Fibroblast of lung (primary cell): ENCODE data around the gene EPHB3. TPM values are rescaled to one million over a fixed set of nuclear protein-coding genes. Genes with fewer than 3 reads are reported as not detected.

ENCODE experiments used
- DNase-seq, 2 donors: peaks; one replicate each; pipeline versions ENCODE4 v3.0.0 to v3.0.0-alpha.2; 2010; ENCODE audit warnings: low read depth in 2 of 2
- H2AFZ ChIP-seq: 2 replicates; pipeline ENCODE4 v1.5.1; 2012; ENCODE audit warnings: low read length, control low read depth, inconsistent platforms
- H3K27ac ChIP-seq: 2 replicates; pipeline ENCODE4 v1.5.1; 2011; ENCODE audit warnings: low read length, control low read depth; ENCODE audit not compliant: insufficient read depth
- H3K27me3 ChIP-seq: 2 replicates; pipeline ENCODE4 v1.5.1; 2011; ENCODE audit warnings: mild to moderate bottlenecking, low read length; ENCODE audit not compliant: control insufficient read depth, insufficient read depth
- H3K36me3 ChIP-seq: 2 replicates; pipeline ENCODE4 v1.5.1; 2011; ENCODE audit warnings: low read length; ENCODE audit not compliant: control insufficient read depth, insufficient read depth
- H3K4me1 ChIP-seq: 2 replicates; pipeline ENCODE4 v1.5.1; 2011; ENCODE audit warnings: low read length; ENCODE audit not compliant: control insufficient read depth, insufficient read depth; ENCODE audit errors: extremely low read depth
- H3K4me2 ChIP-seq: 2 replicates; pipeline ENCODE4 v1.5.1; 2011; ENCODE audit warnings: low read length, control low read depth; ENCODE audit not compliant: insufficient read depth; ENCODE audit errors: extremely low read depth
- H3K4me3 ChIP-seq, 4 experiments: fragments of 200-600 bp in 1 of 4; sonication (generic) in 1 of 4; replicated peaks in 1 of 4; 2 replicates each; pipeline ENCODE4 v1.5.1; 2011 to 2016; ENCODE audit warnings: low read length in 4 of 4, low read depth in 3 of 4, mild to moderate bottlenecking in 3 of 4, control low read depth in 2 of 4, inconsistent platforms in 1 of 4, mixed read lengths in 1 of 4; ENCODE audit not compliant: insufficient read depth in 1 of 4; ENCODE audit errors: control extremely low read depth in 1 of 4
- H3K79me2 ChIP-seq: 2 replicates; pipeline ENCODE4 v1.5.1; 2012; ENCODE audit warnings: mild to moderate bottlenecking, low read length, inconsistent platforms; ENCODE audit not compliant: control insufficient read depth, insufficient read depth
- H3K9ac ChIP-seq: 2 replicates; pipeline ENCODE4 v1.5.1; 2011; ENCODE audit warnings: mild to moderate bottlenecking, low read length, control low read depth; ENCODE audit not compliant: insufficient read depth
- H3K9me3 ChIP-seq: 2 replicates; pipeline ENCODE4 v1.5.1; 2012; ENCODE audit warnings: low read depth, low read length; ENCODE audit not compliant: control insufficient read depth, insufficient read depth
- H4K20me1 ChIP-seq: 2 replicates; pipeline ENCODE4 v1.5.1; 2011; ENCODE audit warnings: low read length; ENCODE audit not compliant: control insufficient read depth, insufficient read depth; ENCODE audit errors: extremely low read depth
- EZH2 ChIP-seq: IDR thresholded peaks from 2 replicates; pipeline ENCODE4 v1.5.1; 2012; ENCODE audit warnings: low read length, control low read depth, mild to moderate bottlenecking; ENCODE audit errors: missing control alignments
- polyA plus RNA-seq, 2 donors: library from polyadenylated mRNA; depleted of rRNA in 1 of 2; stranded (reverse) in 1 of 2; unstranded in 1 of 2; fragments of >200 nt; gene quantifications; 2 replicates each; pipeline ENCODE4 v1.2.1, GENCODE V29; 2011 to 2012; ENCODE audit warnings: missing spikeins in 1 of 2
- total RNA-seq: library from RNA; depleted of rRNA; stranded (reverse); fragments of >200 nt; gene quantifications from 2 replicates; pipeline ENCODE4 v1.2.1, GENCODE V29; 2014
- TF ChIP-seq, protein P1 (sequence below), 2 donors: IDR thresholded peaks in 1 of 2; conservative IDR thresholded peaks in 1 of 2; 1 replicate in 1 of 2; 2 replicates in 1 of 2; pipeline ENCODE4 v1.5.1; 2011 to 2012; ENCODE audit warnings: low read length in 2 of 2, control low read depth in 1 of 2, inconsistent platforms in 1 of 2, low read depth in 1 of 2, mild to moderate bottlenecking in 1 of 2

The EPHB3 gene
- total and polyA plus RNA-seq, 2 donors (not counting 1 experiment from before 2014, with no cell fraction given) = 1.6 to 7.6 TPM

DNA sequence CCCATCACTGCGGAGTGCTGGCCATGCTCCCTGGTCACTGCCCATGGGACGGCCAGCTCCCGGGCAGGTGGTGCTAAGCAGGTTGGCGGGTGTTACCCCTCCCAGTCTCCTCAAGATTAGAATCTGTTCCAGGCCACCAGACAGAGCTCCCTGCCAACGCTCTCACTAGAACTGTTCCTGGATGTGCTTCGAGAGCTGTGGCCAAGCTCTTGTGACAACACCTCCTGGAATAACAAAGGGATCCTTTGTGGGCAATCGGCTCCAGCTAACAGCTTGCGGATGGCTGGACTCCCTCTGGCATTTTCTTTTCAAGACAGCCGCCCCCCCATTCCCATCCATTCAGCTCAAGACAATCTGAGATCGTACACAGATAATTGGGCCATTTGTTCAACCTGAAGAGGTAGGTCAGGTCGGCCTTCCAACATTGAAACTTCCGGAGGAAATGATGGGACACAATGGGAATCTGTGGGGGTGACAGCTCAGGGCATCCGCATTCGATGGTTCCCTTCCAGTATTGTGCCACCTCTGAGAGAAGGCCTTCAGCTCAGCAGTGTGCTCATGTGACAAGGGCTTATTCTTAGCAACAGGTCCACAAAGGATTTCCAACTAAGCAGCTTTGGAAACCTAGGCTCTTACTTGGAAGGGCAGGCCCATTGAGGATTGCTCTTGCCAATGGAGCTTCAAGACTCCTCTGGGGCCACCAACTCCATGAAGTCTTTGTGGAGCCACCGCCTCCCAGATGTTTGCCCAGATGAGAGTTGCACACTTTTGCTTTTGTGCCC is 11.6 kb upstream of the EPHB3 start:
- peaks cover 17% of the 10 kb centered on the region for H3K27me3 ChIP-seq
- DNase-seq = no peak
- peak; percentile 30 for TF ChIP-seq EZH2
- TF ChIP-seq, protein P1, sequence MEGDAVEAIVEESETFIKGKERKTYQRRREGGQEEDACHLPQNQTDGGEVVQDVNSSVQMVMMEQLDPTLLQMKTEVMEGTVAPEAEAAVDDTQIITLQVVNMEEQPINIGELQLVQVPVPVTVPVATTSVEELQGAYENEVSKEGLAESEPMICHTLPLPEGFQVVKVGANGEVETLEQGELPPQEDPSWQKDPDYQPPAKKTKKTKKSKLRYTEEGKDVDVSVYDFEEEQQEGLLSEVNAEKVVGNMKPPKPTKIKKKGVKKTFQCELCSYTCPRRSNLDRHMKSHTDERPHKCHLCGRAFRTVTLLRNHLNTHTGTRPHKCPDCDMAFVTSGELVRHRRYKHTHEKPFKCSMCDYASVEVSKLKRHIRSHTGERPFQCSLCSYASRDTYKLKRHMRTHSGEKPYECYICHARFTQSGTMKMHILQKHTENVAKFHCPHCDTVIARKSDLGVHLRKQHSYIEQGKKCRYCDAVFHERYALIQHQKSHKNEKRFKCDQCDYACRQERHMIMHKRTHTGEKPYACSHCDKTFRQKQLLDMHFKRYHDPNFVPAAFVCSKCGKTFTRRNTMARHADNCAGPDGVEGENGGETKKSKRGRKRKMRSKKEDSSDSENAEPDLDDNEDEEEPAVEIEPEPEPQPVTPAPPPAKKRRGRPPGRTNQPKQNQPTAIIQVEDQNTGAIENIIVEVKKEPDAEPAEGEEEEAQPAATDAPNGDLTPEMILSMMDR (conservative IDR thresholded peaks at IDR 0.05 in 1 of 2, IDR thresholded peaks at IDR 0.05 in 1 of 2; ENCODE audit: low read depth in 1 of 2, low read length in 2 of 2) = no peak

DNA sequence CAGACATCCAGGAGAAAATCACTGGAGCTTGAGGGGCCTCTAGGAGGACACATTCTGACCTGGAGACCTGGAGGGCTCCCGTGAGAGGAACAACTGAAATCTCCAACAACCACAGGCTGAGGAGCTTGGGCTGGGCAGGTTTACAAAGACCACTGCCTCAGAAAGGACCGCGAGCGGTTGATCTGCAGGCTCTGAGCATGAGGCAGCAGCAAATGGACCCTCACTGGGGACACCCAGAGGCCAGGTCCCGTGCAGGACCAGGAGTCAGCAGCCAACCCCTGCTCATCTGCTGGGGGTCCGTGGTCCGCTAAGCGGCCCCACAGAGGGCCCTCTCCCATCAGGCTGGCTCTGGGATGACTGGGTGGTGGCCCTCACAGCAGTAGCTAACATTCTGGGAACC is 10.5 kb upstream of the EPHB3 start:
- no peaks in the 10 kb centered on the region for H3K36me3 ChIP-seq
- no peak overlapping the region for H3K9ac ChIP-seq
- H2AFZ ChIP-seq = no peak overlapping the region
- no peaks in the 10 kb centered on the region for H3K9me3 ChIP-seq
- no peak overlapping the region for H3K27ac ChIP-seq
- no peaks in the 10 kb centered on the region for H4K20me1 ChIP-seq
- no peak for TF ChIP-seq EZH2
- H3K4me1 ChIP-seq = no peaks in the 10 kb centered on the region
- peaks cover 17% of the 10 kb centered on the region for H3K27me3 ChIP-seq
- no peaks in the 10 kb centered on the region for H3K79me2 ChIP-seq
- DNase-seq = no peak
- no peak overlapping the region for H3K4me2 ChIP-seq
- no peak overlapping the region for H3K4me3 ChIP-seq

More for the DNA sequence above, 11.6 kb upstream of the EPHB3 start:
- Histone ChIP-seq H3K9ac (no peak overlapping the region), H2AFZ (no peak overlapping the region), H3K79me2 (no peaks in the 10 kb centered on the region), H3K4me3 (no peak overlapping the region), H3K4me2 (no peak overlapping the region), H3K9me3 (no peaks in the 10 kb centered on the region), H3K4me1 (no peaks in the 10 kb centered on the region), H4K20me1 (no peaks in the 10 kb centered on the region), H3K36me3 (no peaks in the 10 kb centered on the region), H3K27ac (no peak overlapping the region)

DNA sequence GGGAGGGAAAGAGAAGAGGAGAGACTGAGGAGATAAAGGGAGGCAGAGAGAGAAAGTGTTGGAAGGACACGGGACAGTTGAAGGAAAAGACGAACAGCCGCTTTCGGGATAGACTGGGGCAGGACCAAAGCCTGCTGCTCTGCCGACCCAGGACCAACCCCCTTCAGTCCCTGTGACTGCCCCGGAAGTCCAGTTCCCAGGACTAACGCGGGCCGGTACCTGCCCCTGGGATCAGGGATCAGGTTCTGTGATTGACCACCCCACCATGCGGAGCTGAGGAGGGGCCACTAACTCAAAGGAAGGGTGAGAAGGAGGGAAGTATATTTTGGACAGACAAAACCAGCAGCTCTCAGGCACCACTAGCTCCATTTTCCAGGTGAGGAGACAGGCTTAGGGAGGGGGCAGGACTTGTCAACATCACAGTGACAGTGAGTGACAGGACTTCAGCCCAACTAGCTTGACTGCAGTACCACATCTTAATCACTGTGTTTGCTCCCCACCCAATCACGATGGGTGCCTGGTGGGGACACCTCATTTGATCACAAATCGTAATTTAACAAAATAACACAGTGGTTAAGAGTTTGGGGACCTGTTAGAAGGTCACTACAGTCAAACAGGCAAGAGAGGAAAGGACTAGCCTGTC is 9.8 kb upstream of the EPHB3 start:
- H3K4me3 ChIP-seq = no peak overlapping the region
- H4K20me1 ChIP-seq = no peaks in the 10 kb centered on the region
- H3K27ac ChIP-seq = no peak overlapping the region
- no peaks in the 10 kb centered on the region for H3K9me3 ChIP-seq
- H3K4me1 ChIP-seq = no peaks in the 10 kb centered on the region
- no peak overlapping the region for H2AFZ ChIP-seq
- TF ChIP-seq, protein P1 (conservative IDR thresholded peaks at IDR 0.05 in 1 of 2, IDR thresholded peaks at IDR 0.05 in 1 of 2; ENCODE audit: low read depth in 1 of 2, low read length in 2 of 2) = no peak
- TF ChIP-seq EZH2 = peak; percentile 27
- no peak overlapping the region for H3K9ac ChIP-seq
- H3K36me3 ChIP-seq = no peaks in the 10 kb centered on the region
- H3K79me2 ChIP-seq = no peaks in the 10 kb centered on the region
- H3K4me2 ChIP-seq = no peak overlapping the region
- no peak for DNase-seq
- peaks cover 17% of the 10 kb centered on the region for H3K27me3 ChIP-seq
